Endometrial microvascular endothelial cells (primary cell): Measurements from ENCODE around the gene C16orf95. TPM values are rescaled to one million over a fixed set of nuclear protein-coding genes. Genes with fewer than 3 reads are reported as not detected.
"Not testable (repeated sequence)": the region's sequence is repeated elsewhere in the genome, so short reads cannot be mapped to it uniquely, and the experiment has no call there.

Source experiments
- in situ Hi-C: cut with HindIII; loops from 2 replicates; pipeline ENCODE4 v1.10.0; 2017; ENCODE audit warnings: low sequenced_read_pairs, low pct_unique_long_range_greater_than_20kb; ENCODE audit errors: inconsistent ontology term
- total RNA-seq: library from RNA; depleted of rRNA; stranded (reverse); fragments of >200 nt; gene quantifications from one replicate; pipeline ENCODE4 v1.2.3, GENCODE V29; 2015; ENCODE audit errors: inconsistent ontology term

C16orf95 gene
- total RNA-seq, 1 donor from 2014 or later = 3.8 TPM

- in situ Hi-C loops = no loop called here
Measured at GRCh38 chr16:87267566-87267965, 49.6 kb downstream of the C16orf95 start.

- in situ Hi-C loops = no loop called here
Measured at GRCh38 chr16:87266846-87267245, 50.3 kb downstream of the C16orf95 start.

- in situ Hi-C loops = no loop called here
Measured at GRCh38 chr16:87265261-87265660, 51.9 kb downstream of the C16orf95 start.

- in situ Hi-C loops = no loop called here
Measured at GRCh38 chr16:87264634-87265033, 52.6 kb downstream of the C16orf95 start.

GRCh38 chr16:87263418-87264052 is 53.7 kb downstream of the C16orf95 start:
- in situ Hi-C loops = no loop called here

- in situ Hi-C loops = no loop called here
Measured at GRCh38 chr16:87259431-87259830, 57.8 kb downstream of the C16orf95 start.

GRCh38 chr16:87258653-87259052 is 58.5 kb downstream of the C16orf95 start:
- in situ Hi-C loops = not testable (repeated sequence)

- in situ Hi-C loops = no loop called here
Measured at GRCh38 chr16:87255866-87256265, 61.3 kb downstream of the C16orf95 start.

GRCh38 chr16:87254734-87255133 is 62.5 kb downstream of the C16orf95 start:
- in situ Hi-C loops = no loop called here

- in situ Hi-C loops = no loop called here
Measured at GRCh38 chr16:87254296-87254695, 62.9 kb downstream of the C16orf95 start.

GRCh38 chr16:87253536-87253935 is 63.7 kb downstream of the C16orf95 start:
- in situ Hi-C loops = no loop called here

Other genes with a start within 250 kb of the C16orf95 start
- 25.2 TPM for gene FBXO31, start 66.4 kb upstream of the C16orf95 start, total RNA-seq
- 54.4 TPM for gene MAP1LC3B, start 74.9 kb upstream of the C16orf95 start, total RNA-seq
- 3.7 TPM for gene ZCCHC14, start 175.6 kb upstream of the C16orf95 start, total RNA-seq